HG02938 (cell line): ENCODE data around the gene NF2.
"Not testable (repeated sequence)": the region's sequence is repeated elsewhere in the genome, so short reads cannot be mapped to it uniquely, and the experiment has no call there.

ENCODE experiments used
- ATAC-seq: cut with Tn5 transposase; IDR thresholded peaks from one replicate; pipeline ENCODE4 v1.9.1; 2021; ENCODE audit warnings: mild to moderate bottlenecking, moderate library complexity; ENCODE audit not compliant: unreplicated experiment

Gene NF2

GRCh38 chr22:29603358-29604075 is at the start of gene NF2:
NF2 (plus strand) TSS chr22:29603633; CDS start chr22:29603999, 366 bp downstream.
- ATAC-seq, result peak; percentile 96

GRCh38 chr22:29555065-29555644 is 48.3 kb upstream of the NF2 start:
- ATAC-seq, result no peak

DNA sequence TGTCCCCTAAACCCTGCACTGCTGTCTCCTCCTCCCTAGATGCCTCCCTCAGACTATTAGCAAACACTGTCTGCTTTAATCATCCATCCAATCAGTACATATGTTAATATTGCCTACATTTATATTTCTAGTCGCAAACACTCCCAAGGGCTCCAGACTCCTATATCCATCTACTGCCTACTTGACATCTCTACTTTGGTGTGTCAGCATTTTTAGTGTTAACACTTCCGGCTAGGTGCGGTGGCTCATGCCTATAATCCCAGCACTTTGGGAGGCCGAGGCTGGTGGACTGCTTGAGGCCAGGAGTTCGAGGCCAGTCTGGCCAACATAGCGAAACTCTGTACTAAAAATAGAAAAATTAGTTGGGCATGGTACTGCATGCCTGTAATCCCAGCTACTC is 44.4 kb upstream of the NF2 start:
- no peak for ATAC-seq

DNA sequence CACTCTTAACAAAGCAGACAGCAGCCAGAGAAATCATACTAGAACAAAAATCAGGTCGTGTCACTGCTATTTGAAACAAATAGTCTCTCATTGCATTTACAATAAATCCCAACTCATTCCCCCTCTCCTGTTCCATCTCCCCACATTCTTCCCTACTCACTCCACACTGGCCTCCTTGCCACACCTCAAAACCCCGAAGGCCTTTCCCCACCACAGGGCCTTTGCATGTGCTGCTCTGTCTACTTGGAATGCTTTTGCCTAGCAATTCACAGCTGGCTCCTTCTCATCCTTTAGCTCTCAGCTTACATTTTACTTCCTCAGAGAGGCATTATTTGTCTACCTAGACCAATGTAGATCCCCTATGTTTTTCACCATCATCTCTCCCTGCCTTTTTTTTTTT is 43.6 kb upstream of the NF2 start:
- no peak for ATAC-seq

DNA sequence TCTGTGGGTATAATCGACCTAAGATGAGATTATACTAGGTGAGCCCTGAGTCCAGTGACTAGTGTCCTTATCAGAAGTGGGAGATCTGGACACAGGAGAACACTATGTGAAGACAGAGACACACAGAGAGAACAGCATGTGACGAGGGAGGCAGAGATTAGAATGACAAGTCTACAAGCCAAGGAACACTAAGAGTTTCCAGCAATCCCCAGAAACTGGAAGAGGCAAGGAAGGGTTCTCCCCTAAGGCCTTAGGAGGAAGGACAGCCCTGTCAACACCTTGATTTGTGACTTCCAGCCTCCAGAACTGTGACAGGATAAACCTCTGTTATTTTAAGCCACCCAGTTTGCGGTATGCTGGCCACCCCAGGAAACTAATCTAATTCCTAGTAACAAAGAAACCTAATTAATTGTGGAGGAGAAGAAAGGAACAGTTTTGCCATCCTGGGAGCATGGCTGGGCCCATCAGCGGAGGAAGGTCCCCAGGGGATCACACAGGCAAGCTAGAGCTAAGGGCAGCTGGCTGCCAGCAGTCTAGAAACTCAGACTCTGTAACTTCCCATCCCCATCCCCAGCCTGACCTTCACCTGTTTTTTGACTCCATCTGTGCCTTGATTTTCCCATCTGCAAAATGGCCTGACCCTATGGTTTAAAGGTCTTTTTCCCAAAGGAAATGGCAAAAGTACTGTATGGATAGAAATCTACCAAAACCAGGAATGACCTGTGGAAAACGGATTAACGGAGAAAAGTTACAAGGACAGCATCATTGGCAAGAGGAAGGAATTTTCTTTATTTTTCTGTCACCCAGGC is 39.6 kb upstream of the NF2 start:
- ATAC-seq, result no peak

- ATAC-seq, result not testable (repeated sequence)
These were observed 36.9 kb upstream of the NF2 start for GRCh38 chr22:29566513-29566912.

GRCh38 chr22:29567338-29567737 is 36.1 kb upstream of the NF2 start:
- ATAC-seq, result no peak

DNA sequence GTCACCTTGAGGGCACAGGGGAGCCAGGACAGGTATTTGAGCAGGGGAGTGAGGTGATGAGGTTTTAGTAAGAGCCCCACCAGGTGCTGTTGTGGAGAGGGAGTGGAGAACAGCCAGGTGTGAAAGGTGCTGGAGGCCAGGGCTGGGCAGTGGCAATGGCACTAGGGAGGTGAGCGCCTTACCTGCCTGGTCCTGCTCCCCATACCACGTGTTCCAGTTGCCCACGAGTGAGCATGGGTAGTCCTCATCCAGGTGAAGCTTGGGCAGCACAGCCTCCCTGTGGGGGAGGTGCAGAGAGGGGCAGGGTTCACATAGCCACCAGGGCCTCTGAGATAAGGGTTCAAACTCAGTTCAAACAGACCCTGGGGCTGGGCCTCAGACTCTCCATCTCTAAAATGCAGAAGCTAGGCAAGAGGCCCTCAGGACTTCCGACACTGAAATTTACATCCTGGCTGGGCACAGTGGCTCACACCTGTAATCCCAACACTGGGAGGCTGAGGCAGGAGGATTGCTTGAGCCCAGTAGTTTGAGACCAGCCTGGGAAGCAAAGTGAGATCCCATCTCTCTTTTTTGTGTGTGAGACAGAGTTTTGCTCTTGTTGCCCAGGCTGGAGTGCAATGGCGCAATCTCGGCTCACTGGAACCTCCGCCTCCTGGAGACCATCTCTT is 34.3 kb upstream of the NF2 start:
- no peak for ATAC-seq

GRCh38 chr22:29570456-29570855 is 33.0 kb upstream of the NF2 start:
- no peak for ATAC-seq

DNA sequence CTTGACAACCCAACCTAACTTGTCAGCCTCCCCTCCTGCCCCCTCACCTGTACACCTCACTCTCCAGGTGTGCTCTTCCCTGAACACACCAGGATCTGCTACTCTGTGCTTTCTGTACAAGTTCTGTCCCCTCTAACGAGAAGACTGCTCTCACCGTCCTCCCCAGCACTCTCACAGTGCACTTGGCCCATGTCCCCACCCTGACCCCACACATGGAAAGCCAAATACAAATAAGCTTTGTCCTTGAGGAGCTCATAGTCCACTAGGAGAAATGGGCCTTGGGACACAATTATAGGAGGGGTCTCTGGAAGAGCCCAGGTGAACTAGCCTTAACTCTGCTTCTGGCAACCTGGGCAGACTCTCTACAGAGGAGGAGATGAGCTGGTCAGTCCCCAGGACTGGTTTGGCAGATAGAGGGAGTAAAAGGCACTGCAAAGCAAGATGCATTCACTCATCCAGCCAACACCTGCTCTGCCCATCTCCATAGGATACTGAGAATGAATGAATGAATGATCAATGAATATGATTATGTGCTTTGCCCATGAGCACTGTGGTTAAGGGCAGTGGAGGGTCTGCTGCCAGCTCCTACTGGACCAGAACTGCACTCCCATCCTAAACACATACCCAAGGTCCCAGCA is 32.4 kb upstream of the NF2 start:
- no peak for ATAC-seq

- no peak for ATAC-seq
These were observed 28.5 kb upstream of the NF2 start for GRCh38 chr22:29574762-29575450.

DNA sequence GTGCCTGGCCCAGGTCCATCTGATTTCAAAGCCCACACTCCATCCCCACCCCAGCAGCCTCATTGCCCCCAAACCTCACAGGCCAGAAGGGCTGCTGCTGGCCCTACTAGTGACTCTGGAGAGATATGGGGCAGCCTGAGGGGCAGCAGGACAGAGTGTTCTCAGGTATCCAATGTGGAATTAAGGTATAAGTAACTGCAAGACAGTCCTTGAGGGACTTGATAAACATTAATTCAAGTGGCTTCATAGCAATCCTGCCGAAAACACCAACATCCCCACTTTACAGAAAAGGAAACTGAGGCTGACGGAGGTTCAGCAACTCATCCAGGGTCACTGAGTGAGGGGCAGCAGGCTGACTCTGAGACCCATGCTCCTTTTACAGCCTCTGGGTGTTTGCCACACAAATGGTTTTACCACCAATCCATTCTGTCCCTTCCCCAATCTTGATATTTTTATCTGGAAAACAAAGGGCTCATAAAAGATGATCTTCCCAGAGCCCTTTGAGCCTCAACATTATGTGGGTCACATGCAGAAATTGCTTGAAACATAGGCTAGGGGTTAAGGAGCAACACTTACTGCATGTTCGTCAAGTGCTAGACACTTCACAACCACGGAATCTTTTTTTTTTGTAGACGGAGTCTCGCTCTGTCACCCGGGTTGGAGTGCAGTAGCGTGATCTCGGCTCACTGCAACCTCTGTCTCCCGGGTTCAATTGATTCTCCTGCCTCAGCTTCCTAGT is 24.8 kb upstream of the NF2 start:
- ATAC-seq, result no peak

- no peak for ATAC-seq
These were observed 23.1 kb upstream of the NF2 start for GRCh38 chr22:29580200-29580810.

DNA sequence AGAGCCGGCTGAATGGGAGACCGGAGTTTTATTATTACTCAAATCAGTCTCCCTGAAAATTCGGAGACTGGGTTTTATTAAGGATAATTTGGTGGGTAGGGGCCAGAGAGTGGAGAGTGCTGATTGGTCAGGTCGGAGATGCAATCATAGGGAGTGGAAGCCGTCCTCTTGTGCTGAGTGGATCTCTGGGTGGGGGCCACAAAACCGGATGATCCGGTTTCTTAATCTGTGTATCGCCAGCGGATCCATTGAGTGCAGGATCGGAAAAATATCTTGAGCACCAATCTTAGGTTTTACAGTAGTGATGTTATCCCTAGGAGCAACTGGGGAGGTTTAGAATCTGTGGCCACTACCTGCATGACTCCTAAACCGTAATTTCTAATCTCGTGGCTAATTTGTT is 21.6 kb upstream of the NF2 start:
- no peak for ATAC-seq

DNA sequence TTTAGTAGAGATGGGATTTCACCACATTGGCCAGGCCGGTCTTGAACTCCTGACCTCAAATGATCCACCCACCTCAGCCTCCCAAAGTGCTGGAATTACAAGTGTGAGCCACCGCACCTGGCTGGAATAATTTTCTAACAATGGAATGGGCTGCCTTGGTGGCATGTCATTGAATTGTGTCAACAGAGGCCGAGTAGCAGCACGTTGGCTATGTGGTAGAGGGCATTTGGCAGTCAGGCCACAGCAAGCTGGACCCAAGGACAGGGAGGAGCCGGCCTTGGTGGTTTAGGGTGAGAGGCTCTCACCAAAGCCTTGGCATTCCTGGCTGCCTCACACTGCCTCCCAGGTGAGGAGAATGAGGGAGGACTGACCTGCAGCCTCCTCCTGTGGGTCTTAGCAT is 18.5 kb upstream of the NF2 start:
- ATAC-seq, result no peak

GRCh38 chr22:29586193-29586705 is 17.2 kb upstream of the NF2 start:
- not testable (repeated sequence) for ATAC-seq

DNA sequence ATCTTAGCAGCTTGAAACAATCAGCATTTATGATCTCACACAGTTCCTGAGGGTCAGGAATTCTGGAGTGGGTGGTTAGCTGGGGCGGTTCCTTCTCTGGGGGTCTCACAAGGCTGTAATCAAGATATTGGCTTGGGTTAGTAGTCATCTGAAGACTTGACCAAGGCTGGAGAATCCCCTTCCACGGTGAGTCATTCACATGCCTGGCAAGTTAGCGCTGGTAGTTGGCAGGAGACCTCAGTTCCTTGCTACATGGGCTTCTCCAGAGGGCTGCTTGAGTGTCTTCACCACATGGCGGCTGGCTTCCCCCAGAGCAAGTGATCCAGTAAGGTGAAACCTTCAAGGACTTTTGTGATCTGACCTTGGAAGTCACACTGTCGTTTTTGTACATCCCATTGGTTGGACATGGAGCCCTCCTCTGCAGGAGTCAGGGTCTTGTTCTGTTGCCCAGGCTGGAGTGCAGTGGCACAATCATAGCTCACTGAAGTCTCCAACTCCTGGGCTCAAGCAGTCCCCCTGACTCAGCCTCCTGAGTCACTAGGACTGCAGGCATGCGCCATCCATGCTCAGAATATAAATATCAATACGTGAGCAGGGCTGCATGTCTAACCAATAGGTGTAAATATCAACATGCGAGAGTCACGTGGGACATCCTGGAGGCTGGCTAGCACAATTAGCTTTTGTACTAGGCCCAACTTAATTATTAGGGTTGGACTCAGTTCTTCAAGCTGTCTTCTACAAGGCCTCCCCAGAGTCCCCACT is 15.3 kb upstream of the NF2 start:
- no peak for ATAC-seq

DNA sequence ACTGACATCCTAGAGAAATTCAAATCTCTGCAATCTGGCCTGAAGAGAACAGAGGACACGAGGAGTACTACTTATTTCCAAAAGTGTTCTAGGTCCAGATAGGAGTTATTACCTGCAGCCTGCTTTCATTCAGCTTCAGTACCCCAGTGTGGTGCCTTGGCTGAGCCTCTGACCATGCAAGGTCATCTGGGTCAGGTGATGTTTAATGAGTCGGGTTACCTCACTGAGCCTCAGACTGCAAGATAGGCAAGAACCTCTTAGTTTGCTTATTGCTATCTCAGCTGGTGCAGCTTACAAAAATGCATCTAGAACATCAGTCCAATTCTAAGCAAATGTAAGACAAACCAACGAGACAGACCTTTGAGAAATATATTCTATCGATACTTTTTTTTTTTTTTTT is 9.5 kb upstream of the NF2 start:
- no peak for ATAC-seq
